LNCaP clone FGC (cell line): ENCODE data around the gene CCL22.

Source experiments
- DNase-seq: peaks from one replicate; pipeline ENCODE4 v3.0.0-alpha.2; 2011; ENCODE audit warnings: low read depth
- H3K4me3 ChIP-seq: 2 replicates; pipeline ENCODE4 v1.5.1; 2011; ENCODE audit warnings: mild to moderate bottlenecking, low read depth, low read length, control low read depth
- TF ChIP-seq, protein P1 (sequence below): IDR thresholded peaks from 2 replicates; pipeline ENCODE4 v1.5.1; 2012; ENCODE audit warnings: mild to moderate bottlenecking; ENCODE audit not compliant: control insufficient read depth, insufficient read depth; ENCODE audit errors: extremely low read depth

The CCL22 gene

DNA sequence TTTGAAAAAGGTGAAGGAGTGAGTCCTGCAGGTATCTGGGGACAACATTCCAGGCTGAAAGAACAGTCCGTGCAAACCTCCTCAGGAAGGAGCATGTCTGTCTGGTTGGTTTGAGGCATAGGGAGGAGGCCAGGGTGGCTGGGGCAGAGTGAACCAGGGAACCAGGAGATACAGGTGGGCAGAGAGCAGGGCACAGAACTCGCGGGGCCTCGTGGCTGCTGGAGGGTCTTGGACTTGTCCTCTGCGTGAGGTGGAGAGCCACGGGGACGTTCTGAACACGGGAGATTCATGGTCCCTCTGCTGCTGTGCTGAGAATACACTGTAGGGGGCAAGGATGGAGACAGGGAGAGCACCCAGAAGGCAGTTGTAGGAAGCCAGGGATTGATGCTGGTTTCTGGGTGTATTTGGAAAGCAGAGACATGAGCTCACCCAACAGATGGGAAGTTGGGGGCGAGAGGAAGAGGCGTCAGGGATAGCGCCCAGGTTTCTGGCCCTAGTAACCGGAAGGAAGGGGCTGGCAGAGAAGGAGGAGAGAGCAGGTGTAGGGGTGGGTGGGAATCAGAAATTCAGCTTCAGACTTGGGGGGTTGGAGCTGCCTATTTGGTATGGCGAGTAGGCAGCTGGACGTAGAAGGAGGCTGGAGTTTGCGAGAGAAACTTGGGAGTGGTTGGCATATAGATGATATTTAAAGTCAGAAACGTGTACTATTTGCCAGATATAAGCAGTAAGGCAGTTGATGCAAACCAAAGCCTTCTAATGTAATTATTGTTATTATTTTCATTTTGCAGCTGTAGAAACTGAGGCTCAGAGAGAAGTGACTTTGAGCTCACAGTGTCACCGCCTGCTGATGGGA is 45.6 kb downstream of the CCL22 start, which contains the start of gene CCL17:
CCL17 (plus strand) TSS at position 803 of the 853 bp plus-strand sequence. CDS start 9,166 bp downstream, outside the sequence.
- no peak within 1 kb of the TSS for H3K4me3 ChIP-seq
- TF ChIP-seq, protein P1, sequence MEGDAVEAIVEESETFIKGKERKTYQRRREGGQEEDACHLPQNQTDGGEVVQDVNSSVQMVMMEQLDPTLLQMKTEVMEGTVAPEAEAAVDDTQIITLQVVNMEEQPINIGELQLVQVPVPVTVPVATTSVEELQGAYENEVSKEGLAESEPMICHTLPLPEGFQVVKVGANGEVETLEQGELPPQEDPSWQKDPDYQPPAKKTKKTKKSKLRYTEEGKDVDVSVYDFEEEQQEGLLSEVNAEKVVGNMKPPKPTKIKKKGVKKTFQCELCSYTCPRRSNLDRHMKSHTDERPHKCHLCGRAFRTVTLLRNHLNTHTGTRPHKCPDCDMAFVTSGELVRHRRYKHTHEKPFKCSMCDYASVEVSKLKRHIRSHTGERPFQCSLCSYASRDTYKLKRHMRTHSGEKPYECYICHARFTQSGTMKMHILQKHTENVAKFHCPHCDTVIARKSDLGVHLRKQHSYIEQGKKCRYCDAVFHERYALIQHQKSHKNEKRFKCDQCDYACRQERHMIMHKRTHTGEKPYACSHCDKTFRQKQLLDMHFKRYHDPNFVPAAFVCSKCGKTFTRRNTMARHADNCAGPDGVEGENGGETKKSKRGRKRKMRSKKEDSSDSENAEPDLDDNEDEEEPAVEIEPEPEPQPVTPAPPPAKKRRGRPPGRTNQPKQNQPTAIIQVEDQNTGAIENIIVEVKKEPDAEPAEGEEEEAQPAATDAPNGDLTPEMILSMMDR = no peak
- DNase-seq = no peak

DNA sequence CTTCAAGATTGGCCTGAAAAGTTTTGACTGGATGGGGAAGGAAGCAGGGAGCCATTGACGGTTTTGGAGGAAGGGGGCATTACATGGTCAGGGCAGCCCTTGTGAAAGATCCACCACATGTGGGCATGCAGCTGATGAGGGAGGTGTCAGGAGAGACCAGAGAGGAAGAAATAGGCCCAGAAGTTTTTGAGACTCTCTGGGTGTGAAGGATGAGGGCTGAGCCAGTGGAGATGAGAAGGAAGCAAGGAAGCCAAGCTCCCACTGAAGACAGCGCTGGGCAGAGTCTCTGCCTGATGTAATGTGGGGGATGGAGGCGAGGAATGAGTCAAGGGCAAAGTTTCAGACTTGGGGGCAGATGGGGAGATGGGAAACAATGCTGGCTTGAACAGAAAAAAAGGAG is 46.5 kb downstream of the CCL22 start:
- TF ChIP-seq, protein P1 = no peak
- H3K4me3 ChIP-seq = no peak overlapping the region
- no peak for DNase-seq

DNA sequence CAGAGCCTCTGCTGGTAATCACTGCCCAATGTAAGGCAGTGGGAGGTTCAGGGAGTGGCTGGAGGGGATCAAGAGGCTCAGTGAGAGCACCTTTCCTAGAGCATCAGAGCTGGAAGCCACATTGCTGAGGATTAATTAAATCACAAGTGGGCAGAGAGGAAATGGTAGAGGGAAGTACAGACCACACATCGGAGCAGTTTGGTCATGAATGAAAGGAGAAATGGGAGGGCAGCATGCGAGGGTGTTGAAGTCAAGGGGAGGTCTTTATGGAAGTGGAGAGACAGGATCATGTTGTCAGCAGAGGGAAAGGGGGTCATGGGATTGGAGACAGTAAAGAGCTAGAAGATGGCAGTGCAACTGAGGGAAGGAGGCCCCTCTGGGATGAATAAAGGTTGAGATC is 48.3 kb downstream of the CCL22 start:
- DNase-seq = no peak

DNA sequence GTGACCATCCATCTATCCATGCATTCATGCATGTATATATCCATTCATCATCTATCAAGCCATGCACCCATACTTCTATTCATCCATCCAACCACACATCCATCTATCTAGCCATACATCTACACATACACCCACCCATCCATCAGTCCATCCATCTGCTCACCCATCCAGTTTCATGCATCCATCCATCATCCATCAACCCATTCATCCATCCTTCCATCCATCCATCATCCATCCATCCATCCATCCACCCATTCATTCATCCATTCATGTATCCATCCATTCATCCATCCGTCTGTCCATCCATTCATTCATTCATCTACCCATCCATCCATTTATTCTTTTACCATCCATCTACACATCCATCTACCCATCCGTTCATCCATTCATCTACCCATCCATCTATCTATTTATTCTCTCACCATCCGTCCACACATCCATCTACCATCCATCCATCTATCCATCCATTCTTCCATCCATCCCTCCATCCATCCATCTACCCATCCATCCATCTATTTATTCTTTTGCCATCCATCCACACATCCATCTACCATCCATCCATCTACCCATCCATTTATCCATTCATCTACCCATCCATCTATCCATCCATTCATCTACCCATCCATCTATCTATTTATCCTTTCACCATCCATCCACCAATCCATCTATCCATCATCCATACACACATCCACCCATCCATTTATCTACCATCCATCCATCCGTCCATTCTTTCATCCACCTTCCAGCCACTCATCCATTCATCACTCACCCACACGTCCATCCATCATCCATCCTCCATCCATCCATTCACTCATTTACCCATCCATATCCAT is 49.2 kb downstream of the CCL22 start:
- H3K4me3 ChIP-seq = no peak overlapping the region
- TF ChIP-seq, protein P1 = no peak
- DNase-seq = no peak

More for the DNA sequence above, 48.3 kb downstream of the CCL22 start:
- TF ChIP-seq, protein P1 = no peak
- H3K4me3 ChIP-seq = no peak overlapping the region

DNA sequence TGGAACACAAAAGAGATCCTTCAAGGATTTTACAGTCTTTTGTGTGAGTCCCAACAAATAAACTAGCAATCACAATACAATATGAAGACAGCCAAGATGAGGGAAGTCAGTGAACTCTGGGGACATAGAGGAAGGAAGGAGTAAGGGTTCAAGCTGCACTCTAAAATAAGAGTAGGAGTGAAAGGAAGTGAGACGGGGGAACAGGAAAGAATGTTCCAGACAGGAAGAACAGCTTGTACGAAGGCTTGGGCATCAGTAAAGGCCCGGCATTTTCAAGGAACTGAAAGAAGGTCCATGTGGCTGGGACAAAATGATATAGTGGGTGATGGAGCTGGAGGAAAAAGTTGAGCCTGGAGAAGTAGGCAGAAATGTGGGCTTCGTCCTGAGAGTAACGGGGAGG is 50.5 kb downstream of the CCL22 start:
- TF ChIP-seq, protein P1 = no peak
- no peak overlapping the region for H3K4me3 ChIP-seq
- no peak for DNase-seq

DNA sequence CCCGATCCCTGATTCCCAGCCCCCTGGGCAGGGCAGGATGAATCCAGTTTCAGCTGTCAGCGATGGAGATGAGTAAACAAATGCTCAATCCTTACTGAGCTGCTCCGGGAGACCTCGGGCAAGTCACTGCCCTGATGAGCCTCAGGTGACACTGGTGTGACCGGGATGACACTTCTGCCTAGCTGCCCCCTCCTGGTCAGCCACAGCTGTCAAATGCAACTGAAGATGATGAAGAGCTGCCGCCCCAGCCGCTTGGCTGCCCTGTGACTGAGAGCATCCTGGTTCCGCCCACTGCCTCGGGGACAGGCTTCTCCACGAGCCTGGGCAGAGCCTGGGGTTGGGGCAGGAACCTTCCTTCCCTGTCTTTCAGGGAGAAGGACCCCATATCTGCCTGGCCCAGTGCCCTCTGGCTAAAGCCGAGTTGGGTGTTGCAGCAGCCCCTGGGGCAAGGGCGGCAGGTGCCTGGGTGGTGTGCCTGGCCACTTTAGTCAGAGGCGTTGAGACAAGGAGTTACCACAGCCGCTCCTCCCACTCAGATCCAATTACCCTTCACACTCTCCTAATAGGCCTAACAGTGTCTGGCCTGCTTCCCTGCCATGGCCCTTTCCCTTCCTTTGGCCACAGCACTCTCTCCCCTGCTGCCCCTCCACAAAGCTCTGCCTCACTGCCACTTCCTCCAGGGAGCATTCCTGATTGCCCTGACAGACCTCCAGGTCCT is 51.4 kb downstream of the CCL22 start:
- TF ChIP-seq, protein P1 = no peak
- no peak for DNase-seq
- no peak overlapping the region for H3K4me3 ChIP-seq
